Measurements from ENCODE around the gene GPR39. TPM values are rescaled to one million over a fixed set of nuclear protein-coding genes. Genes with fewer than 3 reads are reported as not detected.

The GPR39 gene
- total RNA-seq, 2 donors from 2014 or later, result 12.3 to 14.6 TPM

GRCh38 chr2:132669908-132670495 lies 253.4 kb downstream of the GPR39 start, which contains the start of gene LYPD1:
TSS of gene LYPD1 (minus strand) at chr2:132670205. CDS start at chr2:132669932, 273 bp downstream.
- H3K9ac ChIP-seq (ENCODE audit: low read depth in 2 of 2, low read length in 2 of 2), result peak within 1 kb of the TSS in 1 of 2 donors; percentile 12
- intact Hi-C loops (cut with DNase I), result no loop called here
- H3K4me3 ChIP-seq, result peak within 1 kb of the TSS; percentile 43
- H3K4me1 ChIP-seq, result peaks cover 7% of the 10 kb centered on the region
- H3K27ac ChIP-seq, result no peak within 1 kb of the TSS
- TF ChIP-seq CTCF (IDR thresholded peaks at IDR 0.05), result no peak
- H3K9me3 ChIP-seq, result no peaks in the 10 kb centered on the region
- peaks cover 32% of the 10 kb centered on the region for H3K27me3 ChIP-seq
- H3K36me3 ChIP-seq, result no peaks in the 10 kb centered on the region
- DNase-seq, result no peak

GRCh38 chr2:132670496-132671150 lies 254.0 kb downstream of the GPR39 start:
- DNase-seq, result peak; percentile 25
- H3K4me3 ChIP-seq, result peak overlapping the region; percentile 43
- intact Hi-C loops (cut with DNase I), result no loop called here

GRCh38 chr2:132671151-132671835 lies 254.7 kb downstream of the GPR39 start:
- intact Hi-C loops (cut with DNase I), result no loop called here
- H3K27me3 ChIP-seq, result peaks cover 32% of the 10 kb centered on the region
- no peak overlapping the region for H3K9ac ChIP-seq (ENCODE audit: low read depth in 2 of 2, low read length in 2 of 2)
- no peaks in the 10 kb centered on the region for H3K36me3 ChIP-seq
- peak overlapping the region; percentile 43 for H3K4me3 ChIP-seq
- H3K27ac ChIP-seq, result no peak overlapping the region
- no peak for TF ChIP-seq CTCF (IDR thresholded peaks at IDR 0.05)
- H3K9me3 ChIP-seq, result no peaks in the 10 kb centered on the region
- H3K4me1 ChIP-seq, result peaks cover 7% of the 10 kb centered on the region
- DNase-seq, result no peak

More at GRCh38 chr2:132670496-132671150, 254.0 kb downstream of the GPR39 start:
- no peak overlapping the region for H3K9ac ChIP-seq (ENCODE audit: low read depth in 2 of 2, low read length in 2 of 2)
- H3K27ac ChIP-seq, result no peak overlapping the region
- peaks cover 32% of the 10 kb centered on the region for H3K27me3 ChIP-seq
- peaks cover 7% of the 10 kb centered on the region for H3K4me1 ChIP-seq
- TF ChIP-seq CTCF (IDR thresholded peaks at IDR 0.05), result no peak
- no peaks in the 10 kb centered on the region for H3K36me3 ChIP-seq
- H3K9me3 ChIP-seq, result no peaks in the 10 kb centered on the region

GRCh38 chr2:132676999-132677398 lies 260.4 kb downstream of the GPR39 start:
- Histone ChIP-seq H3K4me3 (no peak overlapping the region), H3K9ac (ENCODE audit: low read depth in 2 of 2, low read length in 2 of 2) (no peak overlapping the region), H3K27ac (no peak overlapping the region), H3K27me3 (no peaks in the 10 kb centered on the region), H3K4me1 (no peaks in the 10 kb centered on the region), H3K36me3 (no peaks in the 10 kb centered on the region), H3K9me3 (no peaks in the 10 kb centered on the region)
- TF ChIP-seq CTCF (IDR thresholded peaks at IDR 0.05), result no peak
- no peak for DNase-seq
- intact Hi-C loops (cut with DNase I), result no loop called here

GRCh38 chr2:132677661-132678060 lies 261.1 kb downstream of the GPR39 start:
- intact Hi-C loops (cut with DNase I), result no loop called here
- Histone ChIP-seq H3K4me3 (no peak overlapping the region), H3K4me1 (no peaks in the 10 kb centered on the region), H3K9me3 (no peaks in the 10 kb centered on the region), H3K27me3 (no peaks in the 10 kb centered on the region), H3K36me3 (no peaks in the 10 kb centered on the region), H3K27ac (no peak overlapping the region), H3K9ac (ENCODE audit: low read depth in 2 of 2, low read length in 2 of 2) (no peak overlapping the region)
- no peak for TF ChIP-seq CTCF (IDR thresholded peaks at IDR 0.05)
- no peak for DNase-seq

All from colonic mucosa (tissue), 4 donors.